ENCODE results near the gene UST.

Gene UST

GRCh38 chr6:148881593-148882311, 134.9 kb downstream of the UST start:
- no peaks in the 10 kb centered on the region for H3K9me3 ChIP-seq (ENCODE audit: insufficient read depth, low read length)
- no peaks in the 10 kb centered on the region for H3K27me3 ChIP-seq (ENCODE audit: insufficient read depth, insufficient read length)
- H3K4me1 ChIP-seq (ENCODE audit: insufficient read depth, insufficient read length) = no peaks in the 10 kb centered on the region
- TF ChIP-seq YY1 (IDR thresholded peaks at IDR 0.05; ENCODE audit: insufficient read depth, insufficient read length) = no peak
- TF ChIP-seq SUZ12 (IDR thresholded peaks at IDR 0.05; ENCODE audit: extremely low read depth, insufficient read depth, insufficient read length) = no peak
- no peak for TF ChIP-seq ZNF274 (IDR thresholded peaks at IDR 0.05; ENCODE audit: low read depth, low read length)
- no peak overlapping the region for H3K9ac ChIP-seq (ENCODE audit: insufficient read length, low read depth)
- H3K4me3 ChIP-seq (ENCODE audit: insufficient read length, low read depth) = no peak overlapping the region
- no peak for DNase-seq (ENCODE audit: low read depth, low spot score)
- H3K36me3 ChIP-seq (ENCODE audit: insufficient read depth, insufficient read length, low read length) = no peaks in the 10 kb centered on the region

GRCh38 chr6:148883270-148883669, 136.4 kb downstream of the UST start:
- no peak for DNase-seq (ENCODE audit: low read depth, low spot score)
- no peak for TF ChIP-seq SUZ12 (IDR thresholded peaks at IDR 0.05; ENCODE audit: extremely low read depth, insufficient read depth, insufficient read length)
- TF ChIP-seq YY1 (IDR thresholded peaks at IDR 0.05; ENCODE audit: insufficient read depth, insufficient read length) = no peak
- no peak for TF ChIP-seq ZNF274 (IDR thresholded peaks at IDR 0.05; ENCODE audit: low read depth, low read length)
- peaks cover 4% of the 10 kb centered on the region for H3K36me3 ChIP-seq (ENCODE audit: insufficient read depth, insufficient read length, low read length)

GRCh38 chr6:148884461-148884860, 137.6 kb downstream of the UST start:
- Histone ChIP-seq H3K4me3 (ENCODE audit: insufficient read length, low read depth) (no peak overlapping the region), H3K9me3 (ENCODE audit: insufficient read depth, low read length) (no peaks in the 10 kb centered on the region; the same call in 1 of the 2 replicates), H3K9ac (ENCODE audit: insufficient read length, low read depth) (no peak overlapping the region), H3K36me3 (ENCODE audit: insufficient read depth, insufficient read length, low read length) (peaks cover 4% of the 10 kb centered on the region), H3K4me1 (ENCODE audit: insufficient read depth, insufficient read length) (no peaks in the 10 kb centered on the region), H3K27me3 (ENCODE audit: insufficient read depth, insufficient read length) (no peaks in the 10 kb centered on the region)
- no peak for TF ChIP-seq SUZ12 (IDR thresholded peaks at IDR 0.05; ENCODE audit: extremely low read depth, insufficient read depth, insufficient read length)
- TF ChIP-seq YY1 (IDR thresholded peaks at IDR 0.05; ENCODE audit: insufficient read depth, insufficient read length) = no peak
- no peak for TF ChIP-seq ZNF274 (IDR thresholded peaks at IDR 0.05; ENCODE audit: low read depth, low read length)
- DNase-seq (ENCODE audit: low read depth, low spot score) = no peak

More at GRCh38 chr6:148883270-148883669, 136.4 kb downstream of the UST start:
- no peak overlapping the region for H3K9ac ChIP-seq (ENCODE audit: insufficient read length, low read depth)
- no peaks in the 10 kb centered on the region for H3K4me1 ChIP-seq (ENCODE audit: insufficient read depth, insufficient read length)
- H3K9me3 ChIP-seq (ENCODE audit: insufficient read depth, low read length) = no peaks in the 10 kb centered on the region; the same call in 1 of the 2 replicates
- H3K4me3 ChIP-seq (ENCODE audit: insufficient read length, low read depth) = no peak overlapping the region
- H3K27me3 ChIP-seq (ENCODE audit: insufficient read depth, insufficient read length) = no peaks in the 10 kb centered on the region

- no peak overlapping the region for H3K4me3 ChIP-seq (ENCODE audit: insufficient read length, low read depth)
- H3K27me3 ChIP-seq (ENCODE audit: insufficient read depth, insufficient read length) = no peaks in the 10 kb centered on the region
- H3K9ac ChIP-seq (ENCODE audit: insufficient read length, low read depth) = no peak overlapping the region
- H3K4me1 ChIP-seq (ENCODE audit: insufficient read depth, insufficient read length) = no peaks in the 10 kb centered on the region
- H3K36me3 ChIP-seq (ENCODE audit: insufficient read depth, insufficient read length, low read length) = peaks cover 4% of the 10 kb centered on the region
- DNase-seq (ENCODE audit: low read depth, low spot score) = no peak
- no peak for TF ChIP-seq YY1 (IDR thresholded peaks at IDR 0.05; ENCODE audit: insufficient read depth, insufficient read length)
- no peak for TF ChIP-seq ZNF274 (IDR thresholded peaks at IDR 0.05; ENCODE audit: low read depth, low read length)
- no peak for TF ChIP-seq SUZ12 (IDR thresholded peaks at IDR 0.05; ENCODE audit: extremely low read depth, insufficient read depth, insufficient read length)
- no peaks in the 10 kb centered on the region; the same call in 1 of the 2 replicates for H3K9me3 ChIP-seq (ENCODE audit: insufficient read depth, low read length)
Measured at GRCh38 chr6:148885136-148885865, 138.5 kb downstream of the UST start.

GRCh38 chr6:148885925-148886845, 139.4 kb downstream of the UST start:
- DNase-seq (ENCODE audit: low read depth, low spot score) = no peak
- Histone ChIP-seq H3K4me1 (ENCODE audit: insufficient read depth, insufficient read length) (no peaks in the 10 kb centered on the region), H3K9ac (ENCODE audit: insufficient read length, low read depth) (no peak overlapping the region), H3K4me3 (ENCODE audit: insufficient read length, low read depth) (no peak overlapping the region), H3K9me3 (ENCODE audit: insufficient read depth, low read length) (no peaks in the 10 kb centered on the region; the same call in 1 of the 2 replicates), H3K27me3 (ENCODE audit: insufficient read depth, insufficient read length) (no peaks in the 10 kb centered on the region), H3K36me3 (ENCODE audit: insufficient read depth, insufficient read length, low read length) (peaks cover 4% of the 10 kb centered on the region)
- no peak for TF ChIP-seq YY1 (IDR thresholded peaks at IDR 0.05; ENCODE audit: insufficient read depth, insufficient read length)
- TF ChIP-seq SUZ12 (IDR thresholded peaks at IDR 0.05; ENCODE audit: extremely low read depth, insufficient read depth, insufficient read length) = no peak
- TF ChIP-seq ZNF274 (IDR thresholded peaks at IDR 0.05; ENCODE audit: low read depth, low read length) = no peak

GRCh38 chr6:148887181-148887580, 140.4 kb downstream of the UST start:
- H3K27me3 ChIP-seq (ENCODE audit: insufficient read depth, insufficient read length) = no peaks in the 10 kb centered on the region
- no peak overlapping the region for H3K4me3 ChIP-seq (ENCODE audit: insufficient read length, low read depth)
- H3K9ac ChIP-seq (ENCODE audit: insufficient read length, low read depth) = no peak overlapping the region
- H3K36me3 ChIP-seq (ENCODE audit: insufficient read depth, insufficient read length, low read length) = peaks cover 6% of the 10 kb centered on the region
- TF ChIP-seq YY1 (IDR thresholded peaks at IDR 0.05; ENCODE audit: insufficient read depth, insufficient read length) (no peak), SUZ12 (IDR thresholded peaks at IDR 0.05; ENCODE audit: extremely low read depth, insufficient read depth, insufficient read length) (no peak), ZNF274 (IDR thresholded peaks at IDR 0.05; ENCODE audit: low read depth, low read length) (no peak)
- H3K9me3 ChIP-seq (ENCODE audit: insufficient read depth, low read length) = no peaks in the 10 kb centered on the region; the same call in 1 of the 2 replicates
- DNase-seq (ENCODE audit: low read depth, low spot score) = no peak
- no peaks in the 10 kb centered on the region for H3K4me1 ChIP-seq (ENCODE audit: insufficient read depth, insufficient read length)

Measured in NT2/D1 (cell line).